T-helper 9 cell (primary cell): ENCODE results near the gene SLC3A2.
A peak's percentile ranks its signal among the peaks of the same experiment; 100 is the strongest.
"Not testable (repeated sequence)": the region's sequence is repeated elsewhere in the genome, so short reads cannot be mapped to it uniquely, and the experiment has no call there.

Source experiments
- DNase-seq: peaks from one replicate; pipeline ENCODE4 v3.0.0-alpha.2; 2020

Gene SLC3A2

DNA sequence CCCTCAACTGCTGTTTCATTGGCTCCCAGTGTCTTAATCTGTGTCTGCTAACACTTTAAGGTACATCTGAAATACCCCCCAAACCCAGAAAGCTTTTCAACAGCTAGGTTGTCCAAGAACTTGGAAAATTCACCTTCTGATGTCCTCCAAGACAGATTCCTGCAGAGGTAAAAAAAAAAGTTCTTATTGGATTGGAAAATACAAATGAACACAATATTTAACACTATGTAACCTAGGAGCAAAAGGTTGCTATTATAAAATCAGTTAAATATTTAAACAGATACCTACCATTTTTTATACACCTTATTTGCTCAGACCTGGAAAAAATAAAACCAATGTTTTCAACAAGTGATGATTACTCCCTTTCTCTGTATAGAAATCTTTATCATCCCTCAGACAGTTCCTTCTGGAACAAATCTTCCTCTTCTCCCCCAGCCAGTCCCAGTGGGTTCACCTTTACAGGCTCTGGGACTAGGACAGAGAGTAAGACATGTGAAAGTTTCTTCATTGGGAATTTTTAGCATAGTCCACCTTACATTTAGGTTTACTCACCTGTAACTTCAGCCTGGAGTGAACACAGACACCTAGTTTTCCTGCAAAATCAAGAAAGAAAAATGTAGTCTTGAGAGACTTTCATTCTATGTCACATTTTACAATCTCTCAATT is 28.0 kb upstream of the SLC3A2 start:
- DNase-seq, result no peak

DNA sequence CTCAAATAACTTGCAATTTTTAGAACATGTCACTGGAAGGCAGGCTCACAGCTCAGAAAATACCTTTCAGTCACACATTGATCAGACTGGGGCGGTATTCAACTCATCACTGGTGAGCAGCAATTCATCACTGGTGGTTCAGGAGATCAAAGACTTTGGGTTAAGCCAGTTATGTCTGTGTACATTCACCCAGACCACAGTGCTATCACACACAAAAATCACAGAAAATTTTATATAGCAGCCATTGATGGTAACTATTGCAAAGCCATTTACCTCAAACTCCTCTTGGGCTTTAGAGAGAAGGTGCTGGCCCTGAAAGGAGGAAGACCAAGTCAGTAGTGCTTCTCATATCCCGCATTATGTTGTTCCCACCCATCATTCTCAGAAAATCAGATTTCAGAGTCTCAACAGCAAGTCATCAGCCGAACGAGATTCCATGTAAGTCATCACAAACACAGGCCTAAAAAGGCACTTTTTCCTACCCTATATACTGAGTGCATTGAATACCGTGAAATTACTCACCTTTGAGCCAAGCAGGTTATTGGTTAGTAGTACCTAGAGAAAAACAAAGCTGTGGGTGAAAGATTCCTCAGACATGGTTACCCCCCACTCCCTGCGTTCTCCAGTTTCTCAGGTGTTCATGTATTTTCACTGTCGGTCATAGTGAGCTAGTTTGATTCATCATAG is 27.3 kb upstream of the SLC3A2 start:
- no peak for DNase-seq

DNA sequence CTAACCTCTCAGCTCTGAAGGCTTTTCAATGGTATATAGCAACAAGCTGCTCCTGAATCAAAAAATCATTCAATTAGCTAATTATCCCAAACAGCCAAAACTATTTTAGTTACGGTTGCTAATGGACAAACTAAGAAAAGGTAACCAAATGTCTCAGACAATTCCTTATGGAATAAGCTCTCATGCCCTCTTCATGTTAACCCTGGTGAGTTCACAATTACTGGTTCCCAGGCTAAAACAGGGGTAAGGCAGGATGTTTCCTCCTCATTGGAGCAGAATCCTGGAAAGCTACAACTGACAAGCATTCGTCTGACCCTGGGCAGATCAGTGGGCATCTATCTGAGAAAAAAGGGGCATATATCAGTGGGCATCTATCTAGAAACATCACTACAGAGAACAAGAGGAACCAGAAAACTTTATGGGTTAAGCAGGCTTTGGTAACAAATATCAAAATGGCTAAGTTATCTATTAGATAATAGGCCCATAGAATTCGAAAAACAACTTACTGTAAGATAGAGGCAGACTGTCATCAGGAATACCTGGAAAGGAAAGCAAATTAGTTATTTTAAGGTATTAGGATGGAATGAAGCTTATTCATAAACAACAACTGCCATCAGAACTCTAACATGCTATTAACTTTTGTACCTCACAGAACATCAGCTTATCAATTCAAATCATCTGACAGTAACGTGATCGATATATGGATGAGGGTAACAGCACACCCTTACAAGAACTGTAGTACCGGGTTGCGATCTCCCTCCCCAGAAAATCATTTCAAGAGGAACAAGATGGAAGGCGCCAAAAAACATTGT is 26.5 kb upstream of the SLC3A2 start:
- DNase-seq, result no peak

DNA sequence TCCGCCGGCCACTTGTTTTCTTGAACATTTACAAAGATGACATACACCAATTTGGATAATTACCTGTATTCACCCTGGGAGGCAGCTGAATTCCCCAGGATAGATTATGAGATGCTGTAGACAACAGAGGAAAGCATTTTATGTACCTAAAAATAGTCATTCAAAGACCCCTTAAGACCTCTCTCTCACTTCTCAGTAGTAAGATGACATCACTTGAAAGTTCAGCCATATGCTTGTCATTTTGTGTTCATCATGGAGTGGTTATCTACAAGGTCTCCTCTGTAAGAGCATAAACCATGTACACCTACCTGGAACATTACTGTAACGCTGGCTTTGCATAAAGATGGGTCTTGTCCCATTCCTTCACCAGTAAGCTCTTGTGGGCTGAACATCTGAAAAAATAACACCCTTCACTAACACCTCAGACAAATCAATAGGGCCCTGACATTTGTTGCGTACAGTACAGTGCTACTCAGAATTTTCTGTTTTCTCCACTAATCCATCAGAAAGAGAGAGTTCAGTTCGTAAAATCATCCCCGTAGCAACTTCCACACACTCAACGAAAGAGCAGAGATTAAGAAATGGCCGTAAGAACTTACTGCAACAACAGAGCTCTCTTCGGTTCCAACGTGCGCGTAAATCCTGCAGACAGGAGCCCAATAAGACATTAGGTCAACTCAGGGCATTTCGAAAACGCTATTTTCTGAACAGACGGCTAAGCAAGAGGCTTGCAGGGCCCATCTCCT is 25.7 kb upstream of the SLC3A2 start:
- DNase-seq, result no peak

DNA sequence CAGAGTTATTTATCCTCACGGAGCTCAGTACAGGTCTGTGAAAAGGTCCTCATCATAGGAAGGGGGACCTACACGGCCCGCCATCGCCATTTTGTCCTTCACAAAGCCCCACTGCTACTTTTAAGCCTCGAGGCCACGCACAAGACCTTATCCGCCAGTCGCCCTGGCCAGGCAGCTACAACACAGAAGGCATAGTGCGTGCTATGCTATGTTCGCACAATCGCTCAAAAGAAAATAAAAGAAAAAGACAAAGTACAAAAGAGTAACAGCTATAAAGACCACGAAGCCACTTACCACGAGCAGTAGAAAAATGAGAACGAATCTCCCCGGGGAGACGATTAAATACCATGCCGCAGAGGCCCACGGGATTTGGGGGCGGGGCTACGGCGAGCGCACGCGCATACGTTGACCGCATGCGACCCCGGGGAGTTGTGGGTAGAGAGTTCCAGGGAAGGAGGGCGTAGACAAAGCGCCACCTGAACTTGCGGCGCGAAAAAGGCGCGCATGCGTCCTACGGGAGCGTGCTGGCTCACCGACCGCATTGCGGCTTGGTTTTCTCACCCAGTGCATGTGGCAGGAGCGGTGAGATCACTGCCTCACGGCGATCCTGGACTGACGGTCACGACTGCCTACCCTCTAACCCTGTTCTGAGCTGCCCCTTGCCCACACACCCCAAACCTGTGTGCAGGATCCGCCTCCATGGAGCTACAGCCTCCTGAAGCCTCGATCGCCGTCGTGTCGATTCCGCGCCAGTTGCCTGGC is 24.9 kb upstream of the SLC3A2 start:
- DNase-seq, result peak; percentile 96

DNA sequence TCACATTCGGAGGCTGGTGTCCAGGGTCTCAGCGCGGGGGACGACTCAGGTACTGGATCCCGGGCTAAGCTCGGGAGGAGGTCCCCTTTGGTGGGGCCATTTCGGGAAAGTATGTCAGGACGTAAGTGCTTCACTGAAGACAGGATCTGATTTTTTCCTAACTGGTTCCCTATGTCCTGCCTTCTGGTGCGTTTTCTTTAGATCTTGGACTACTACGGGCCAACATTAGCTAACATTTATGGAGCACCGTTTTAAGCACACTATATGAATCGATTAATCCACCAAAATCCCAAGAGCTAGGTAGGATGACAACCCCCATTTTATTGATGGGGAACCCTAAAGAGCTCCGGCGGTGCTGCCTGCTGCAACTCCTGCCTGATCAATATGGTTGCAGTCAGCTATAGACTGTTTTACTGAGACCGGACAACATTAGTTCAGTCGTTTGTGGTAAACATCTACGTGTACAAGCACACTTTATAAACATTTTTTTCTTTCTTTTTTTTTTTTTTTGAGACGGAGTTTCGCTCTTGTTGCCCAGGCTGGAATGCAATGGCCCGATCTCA is 24.3 kb upstream of the SLC3A2 start:
- DNase-seq, result no peak

DNA sequence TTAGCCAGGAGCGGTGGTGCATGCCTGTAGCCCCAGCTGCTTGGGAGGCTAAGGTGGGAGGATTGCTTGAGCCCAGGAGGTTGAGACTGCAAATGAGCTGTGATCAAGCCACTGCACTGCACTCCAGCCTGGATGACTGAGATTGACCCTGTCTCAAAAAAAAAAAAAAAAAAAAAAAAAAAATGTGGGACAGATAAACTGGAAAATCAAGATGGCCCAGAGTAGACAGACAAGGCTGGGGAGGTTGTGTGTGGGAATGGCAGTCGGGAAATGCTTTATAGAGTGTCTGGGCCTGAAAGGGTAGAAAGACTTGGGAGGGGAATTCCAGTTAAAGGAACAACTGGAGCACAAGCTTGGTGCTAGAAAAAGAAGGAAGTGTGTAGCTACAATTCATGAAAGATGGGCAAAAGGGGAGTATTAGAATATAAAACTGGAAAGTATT is 23.1 kb upstream of the SLC3A2 start:
- DNase-seq, result no peak

DNA sequence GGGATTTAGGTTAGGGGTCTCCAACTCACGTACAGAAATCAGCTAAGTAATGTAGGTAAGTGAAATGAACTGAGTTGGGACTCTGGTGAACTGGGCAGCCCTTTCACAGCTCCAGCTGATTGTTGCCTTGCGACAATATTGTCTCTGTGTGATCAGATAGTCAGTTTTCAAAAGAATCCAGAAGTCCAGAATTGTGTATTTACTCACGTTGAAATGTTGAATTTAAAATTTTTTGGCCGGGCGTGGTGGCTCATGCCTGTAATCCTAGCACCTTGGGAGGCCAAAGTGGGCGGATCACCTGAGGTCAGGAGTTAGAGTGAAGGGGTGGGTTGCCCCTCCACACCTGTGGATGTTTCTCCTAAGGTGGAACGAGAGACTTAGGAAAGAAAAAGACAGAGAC is 22.5 kb upstream of the SLC3A2 start:
- no peak for DNase-seq

DNA sequence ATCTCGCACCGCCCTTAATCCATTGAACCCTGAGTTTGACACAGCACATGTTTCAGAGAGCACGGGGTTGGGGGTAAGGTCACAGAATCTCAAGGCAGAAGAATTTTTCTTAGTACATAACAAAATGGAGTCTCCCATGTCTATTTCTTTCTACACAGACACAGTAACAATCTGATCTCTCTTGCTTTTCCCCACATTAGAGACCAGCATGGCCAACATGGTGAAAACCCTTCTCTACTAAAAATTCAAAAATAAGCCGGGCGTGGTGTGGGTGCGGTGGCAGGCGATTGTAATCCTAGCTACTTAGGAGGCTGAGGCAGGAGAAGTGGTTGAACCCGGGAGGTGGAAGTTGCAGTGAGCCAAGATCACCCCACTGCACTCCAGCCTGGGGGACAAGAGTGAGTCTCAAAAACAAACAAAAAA is 21.4 kb upstream of the SLC3A2 start:
- not testable (repeated sequence) for DNase-seq

DNA sequence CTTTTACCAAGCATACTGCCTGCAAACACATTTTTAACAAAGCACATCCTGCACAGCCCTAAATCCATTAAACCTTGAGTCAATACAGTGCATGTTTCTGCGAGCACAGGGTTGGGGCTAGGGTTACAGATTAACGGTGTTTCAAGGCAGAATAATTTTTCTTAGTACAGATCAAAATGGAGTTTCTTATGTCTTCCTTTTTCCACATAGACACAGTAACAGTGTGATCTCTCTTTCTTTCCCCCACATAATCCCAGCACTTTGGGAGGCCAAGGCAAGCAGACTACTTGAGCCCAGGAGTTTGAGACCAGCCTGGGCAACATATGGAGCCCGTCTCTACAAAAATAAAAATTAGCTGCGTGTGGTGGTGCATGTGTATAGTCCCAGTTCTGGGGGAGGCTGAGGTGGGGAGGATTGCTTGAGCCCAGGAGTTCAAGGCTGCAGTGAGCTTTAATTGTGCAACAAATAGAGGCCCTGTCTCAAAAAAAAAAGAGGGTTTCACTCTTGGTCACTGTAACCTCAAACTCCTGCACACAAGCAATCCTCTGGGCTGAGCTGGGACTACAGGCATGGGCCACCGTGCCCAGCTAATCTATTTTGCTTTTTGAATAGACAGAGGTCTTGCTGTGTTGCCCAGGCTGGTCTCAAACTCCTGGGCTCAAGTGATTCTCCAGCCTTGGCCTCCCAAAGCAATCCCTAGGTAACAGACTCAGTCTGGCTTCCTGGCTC is 19.7 kb upstream of the SLC3A2 start:
- no peak for DNase-seq

DNA sequence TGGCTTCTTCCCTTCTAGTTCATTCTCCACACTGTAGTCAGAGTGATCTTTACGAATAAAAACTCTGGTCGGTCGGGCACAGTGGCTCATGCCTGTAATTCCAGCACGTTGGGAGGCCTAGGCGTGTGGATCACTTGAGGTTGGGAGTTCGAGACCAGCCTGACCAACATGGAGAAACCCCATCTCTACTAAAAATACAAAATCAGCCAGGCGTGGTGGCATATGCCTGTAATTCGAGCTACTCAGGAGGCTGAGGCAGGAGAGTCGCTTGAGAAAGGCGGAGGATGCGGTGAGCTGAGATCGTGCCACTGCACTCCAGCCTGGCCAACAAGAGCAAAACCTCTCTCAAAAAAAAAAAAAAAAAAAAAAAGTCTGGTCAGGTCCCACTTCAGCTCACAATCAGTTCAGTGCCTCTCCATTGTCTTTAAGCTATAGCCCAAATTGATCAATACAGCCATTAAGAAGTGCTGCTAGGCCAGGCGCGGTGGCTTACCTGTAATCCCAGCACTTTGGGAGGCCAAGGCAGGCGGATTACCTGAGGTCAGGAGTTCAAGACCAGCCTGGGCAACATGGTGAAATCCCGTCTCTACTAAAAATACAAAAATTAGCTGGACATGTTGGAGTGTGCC is 19.0 kb upstream of the SLC3A2 start:
- not testable (repeated sequence) for DNase-seq

DNA sequence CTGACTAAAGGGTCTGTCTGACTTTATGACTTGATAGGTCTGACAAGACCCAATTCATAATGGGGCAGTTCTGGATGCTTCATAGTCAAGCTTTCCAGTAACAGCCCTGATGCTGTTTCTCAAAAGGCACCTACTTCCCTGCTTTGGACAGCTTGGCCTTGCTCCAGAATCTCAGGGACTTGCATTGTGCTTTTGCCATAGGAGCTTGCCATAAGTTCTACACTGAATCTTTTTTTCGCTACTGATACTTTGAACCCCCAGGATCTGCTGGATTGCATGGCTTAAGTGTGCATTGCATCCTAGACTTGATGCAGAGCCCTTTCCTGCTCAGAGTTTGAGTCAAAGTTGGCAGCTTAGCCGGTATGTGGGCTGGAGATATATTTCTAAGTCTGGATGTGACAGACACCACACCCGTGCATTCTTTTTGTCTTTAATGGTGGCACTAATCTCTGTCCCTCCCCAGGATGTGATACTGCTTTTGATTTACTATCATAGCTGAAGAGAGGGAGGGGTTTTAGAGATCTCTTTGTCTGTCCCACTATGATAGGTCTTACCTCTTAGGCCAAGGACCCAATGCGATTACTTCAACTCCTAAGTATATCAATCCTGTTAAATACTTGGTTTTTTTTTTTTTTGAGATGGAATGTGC is 16.9 kb upstream of the SLC3A2 start:
- DNase-seq, result no peak

DNA sequence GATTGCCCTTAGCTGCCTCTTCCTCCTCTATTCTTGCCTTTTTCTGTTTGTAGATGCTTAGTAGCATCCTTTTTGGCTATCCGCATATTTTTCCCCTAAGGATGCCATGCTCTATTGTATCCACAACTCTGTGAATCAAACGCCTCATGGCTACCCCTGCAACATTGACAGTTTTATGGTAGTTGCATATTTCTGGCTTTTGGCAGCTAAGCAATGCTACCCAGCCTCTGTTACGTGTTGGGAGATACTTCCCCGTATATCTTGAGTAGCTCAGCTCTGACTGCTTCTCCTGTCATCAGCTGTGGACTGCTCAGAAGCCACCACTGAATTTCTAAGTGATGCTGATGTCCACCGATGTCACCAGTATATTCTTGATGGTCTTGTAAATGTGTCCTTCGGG is 15.1 kb upstream of the SLC3A2 start:
- no peak for DNase-seq

DNA sequence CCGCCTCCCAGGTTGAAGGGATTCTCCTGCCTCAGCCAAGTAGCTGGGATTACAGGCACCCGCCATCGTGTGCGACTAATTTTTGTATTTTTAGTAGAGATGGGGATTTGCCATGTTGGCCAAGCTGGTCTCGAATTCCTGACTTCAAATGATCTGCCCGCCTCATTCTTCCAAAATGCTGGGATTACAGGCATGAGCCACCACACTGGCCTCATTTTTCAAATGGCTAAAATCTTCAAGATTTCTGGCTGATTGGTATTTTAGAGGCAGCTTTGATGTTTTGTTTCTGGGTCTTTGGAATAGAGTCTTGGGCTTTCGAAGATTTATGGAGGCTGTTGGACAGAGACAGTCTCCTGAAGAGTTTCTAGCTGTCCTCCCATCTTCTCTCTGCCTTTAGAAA is 5.8 kb upstream of the SLC3A2 start:
- no peak for DNase-seq

DNA sequence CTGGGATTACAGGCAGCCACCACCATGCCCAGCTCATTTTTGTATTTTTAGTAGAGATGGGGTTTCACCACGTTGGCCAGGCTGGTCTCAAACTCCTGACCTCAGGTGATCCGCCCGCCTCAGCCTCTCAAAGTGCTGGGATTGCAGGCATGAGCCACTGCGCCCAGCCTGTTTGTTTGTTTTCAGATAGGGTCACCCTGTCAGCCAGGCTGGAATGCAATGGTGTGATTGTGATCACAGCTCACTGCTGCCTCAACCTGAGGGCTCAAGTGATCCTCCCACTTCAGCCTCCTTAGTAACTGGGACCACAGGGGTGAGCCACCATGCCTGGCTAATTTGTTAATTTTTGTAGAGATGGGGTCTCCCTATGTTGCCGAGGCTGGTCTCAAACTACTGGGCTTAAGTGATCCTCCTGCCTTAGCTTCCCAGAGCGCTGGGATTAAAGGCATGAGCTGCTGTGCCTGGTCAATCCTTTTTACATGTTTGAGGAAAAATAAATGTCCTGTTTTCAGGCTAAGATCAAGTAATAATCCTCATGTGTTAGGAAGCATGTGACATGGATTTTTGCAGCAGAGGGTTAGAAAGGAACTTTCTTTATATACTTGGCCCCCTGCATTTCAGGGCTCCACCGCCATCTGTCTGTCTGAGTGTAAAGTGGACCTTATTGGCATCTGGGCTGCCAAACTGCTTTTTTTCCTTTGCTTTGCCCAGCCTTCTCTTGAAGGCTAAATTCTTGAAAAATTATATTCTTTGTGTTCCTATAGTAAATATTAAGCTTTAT is 4.8 kb upstream of the SLC3A2 start:
- DNase-seq, result no peak

DNA sequence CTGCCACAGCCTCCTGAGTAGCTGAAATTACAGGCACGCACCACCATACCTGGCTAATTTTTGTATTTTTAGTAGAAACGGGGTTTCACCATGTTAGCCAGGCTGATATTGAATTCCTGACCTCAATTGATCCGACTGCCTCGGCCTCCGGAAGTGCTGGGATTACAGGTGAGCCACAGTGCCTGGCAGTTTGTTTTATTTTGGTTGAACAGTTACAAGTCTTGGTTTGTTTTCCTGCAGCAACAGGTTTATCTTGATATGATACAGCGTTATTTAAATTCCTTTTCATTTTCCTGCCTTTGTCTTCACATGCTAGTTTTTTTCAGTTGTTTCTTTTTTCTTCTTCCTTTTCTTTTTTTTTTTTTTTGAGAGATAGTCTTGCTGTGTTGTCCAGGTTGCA is 4.0 kb upstream of the SLC3A2 start:
- DNase-seq, result no peak

DNA sequence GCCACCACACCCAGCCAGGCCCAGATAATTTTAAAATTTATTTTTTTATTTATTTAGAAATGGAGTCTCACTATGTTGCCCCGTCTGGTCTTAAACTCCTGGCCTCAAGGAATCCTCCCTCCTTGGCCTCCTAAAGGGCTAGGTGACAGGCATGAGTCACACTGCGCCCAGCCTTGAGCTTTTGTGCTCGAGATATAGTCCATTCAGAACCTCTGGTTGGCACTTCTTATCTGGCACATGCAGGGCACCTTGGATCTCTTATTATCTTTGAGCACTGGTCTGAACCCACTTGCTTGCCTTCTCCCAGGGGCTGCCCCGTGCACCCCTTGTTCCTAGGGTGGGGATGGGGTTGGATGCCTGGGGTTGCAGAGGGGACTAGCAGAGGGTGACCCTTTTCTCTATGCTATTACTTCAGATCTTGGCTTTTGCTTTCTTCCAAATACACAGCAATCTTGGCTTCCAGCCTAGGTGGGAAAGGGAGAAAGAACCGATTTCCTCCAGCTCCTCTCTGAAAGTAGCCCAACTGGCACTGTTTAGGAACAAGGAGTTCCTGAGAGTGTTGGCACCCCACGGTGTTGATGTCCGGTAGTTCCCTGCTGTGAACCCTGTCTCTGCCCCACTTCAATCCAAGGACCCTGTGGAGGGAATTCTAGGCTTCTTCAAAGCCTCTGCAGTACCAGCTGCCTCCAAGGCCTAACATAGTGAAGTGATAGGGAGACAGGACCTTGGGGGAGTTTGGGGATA is 1.3 kb upstream of the SLC3A2 start:
- DNase-seq, result no peak

DNA sequence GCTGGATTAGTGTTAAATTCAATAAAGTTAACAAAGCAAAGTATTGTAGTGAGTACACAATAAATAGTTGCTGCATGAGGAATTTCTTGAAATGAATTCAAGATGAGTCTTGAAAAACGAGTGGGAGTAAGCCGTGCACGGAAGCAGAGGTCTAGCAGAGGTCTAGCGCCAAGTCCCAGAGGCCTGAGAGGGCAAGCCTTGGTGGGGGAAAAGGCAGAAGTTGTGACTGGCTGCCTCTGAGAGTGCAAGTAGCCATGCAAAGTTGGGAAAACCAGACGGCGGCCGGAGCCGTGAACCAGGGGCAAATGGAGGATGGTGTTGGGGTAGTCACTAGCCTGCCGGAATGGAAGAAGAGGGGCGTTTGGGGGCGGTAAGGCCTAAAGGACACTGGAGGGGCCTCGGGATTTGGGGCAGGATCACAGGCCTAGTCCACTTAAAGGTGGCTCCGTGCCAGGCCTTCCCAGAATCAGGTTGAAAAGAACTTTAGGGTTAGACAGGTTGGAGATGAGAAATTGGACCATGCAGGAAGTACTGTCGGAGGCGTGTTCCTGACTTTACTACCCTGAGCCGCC is 379 bp upstream of the SLC3A2 start:
- no peak for DNase-seq
